OCI-M1 (cell line): Measurements from ENCODE around the gene ITPR3.
A peak's percentile ranks its signal among the peaks of the same experiment; 100 is the strongest.

Experiments
- DNase-seq: peaks from one replicate; lab custom pipeline; 2025; lab: John Stamatoyannopoulos, UW

ITPR3 gene

GRCh38 chr6:33700391-33701050 is 79.4 kb downstream of the ITPR3 start:
- DNase-seq, result peak; percentile 80

DNA sequence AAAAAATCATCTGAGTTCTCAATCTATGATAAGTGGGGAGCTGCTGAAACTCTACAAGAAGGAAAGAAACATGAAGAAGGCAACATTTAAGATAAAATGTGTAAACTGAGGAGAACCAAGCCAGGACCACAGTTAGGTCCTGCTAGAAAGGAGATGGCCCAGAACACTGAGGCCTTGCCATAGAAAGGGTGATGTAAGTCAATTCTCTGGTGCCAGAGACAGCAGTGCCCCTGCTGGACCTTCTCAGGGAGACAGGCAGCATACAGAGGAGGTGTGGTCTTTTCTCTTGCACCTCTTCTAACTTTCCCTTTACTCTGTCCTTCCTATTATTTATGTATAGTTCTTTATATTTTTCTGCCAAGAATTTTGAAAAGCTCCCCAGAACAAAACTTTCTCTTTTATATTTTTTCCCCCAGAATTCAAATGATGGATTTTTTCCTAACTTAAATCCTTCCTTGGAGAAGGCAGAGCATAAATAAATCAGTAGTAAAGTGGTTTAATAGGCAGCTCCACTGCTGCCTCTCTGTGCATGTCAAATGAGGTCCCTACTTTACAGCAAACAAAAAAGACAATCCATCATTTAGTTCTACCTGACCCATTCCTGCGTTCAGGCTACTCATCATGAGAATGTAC is 81.3 kb downstream of the ITPR3 start:
- peak; percentile 82 for DNase-seq

- DNase-seq, result no peak
Measured at GRCh38 chr6:33704215-33705066, 83.3 kb downstream of the ITPR3 start.

- DNase-seq, result no peak
Measured at GRCh38 chr6:33705268-33705885, 84.3 kb downstream of the ITPR3 start.

- no peak for DNase-seq
Measured at GRCh38 chr6:33705955-33706725, 85.0 kb downstream of the ITPR3 start.

DNA sequence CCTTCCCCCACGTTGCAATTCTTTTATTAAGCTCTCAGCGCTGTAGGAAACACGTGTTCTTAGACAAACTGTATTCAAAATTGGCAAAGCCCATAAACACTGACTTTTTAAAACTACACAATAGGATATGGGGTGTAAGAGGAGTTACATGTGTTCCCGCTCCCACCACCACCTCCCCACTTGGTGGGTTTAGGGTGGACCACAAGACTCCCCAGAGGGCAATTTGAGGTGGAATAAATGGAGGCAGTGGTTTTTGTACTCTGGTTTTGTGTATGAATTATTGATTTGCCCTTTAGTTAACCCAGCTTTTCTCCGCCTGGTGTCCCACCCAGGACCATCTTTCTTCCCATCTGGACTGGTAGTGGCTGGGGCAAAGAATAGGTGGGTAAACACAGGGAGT is 86.6 kb downstream of the ITPR3 start:
- DNase-seq, result no peak

- DNase-seq, result no peak
Measured at GRCh38 chr6:33708516-33709204, 87.5 kb downstream of the ITPR3 start.

DNA sequence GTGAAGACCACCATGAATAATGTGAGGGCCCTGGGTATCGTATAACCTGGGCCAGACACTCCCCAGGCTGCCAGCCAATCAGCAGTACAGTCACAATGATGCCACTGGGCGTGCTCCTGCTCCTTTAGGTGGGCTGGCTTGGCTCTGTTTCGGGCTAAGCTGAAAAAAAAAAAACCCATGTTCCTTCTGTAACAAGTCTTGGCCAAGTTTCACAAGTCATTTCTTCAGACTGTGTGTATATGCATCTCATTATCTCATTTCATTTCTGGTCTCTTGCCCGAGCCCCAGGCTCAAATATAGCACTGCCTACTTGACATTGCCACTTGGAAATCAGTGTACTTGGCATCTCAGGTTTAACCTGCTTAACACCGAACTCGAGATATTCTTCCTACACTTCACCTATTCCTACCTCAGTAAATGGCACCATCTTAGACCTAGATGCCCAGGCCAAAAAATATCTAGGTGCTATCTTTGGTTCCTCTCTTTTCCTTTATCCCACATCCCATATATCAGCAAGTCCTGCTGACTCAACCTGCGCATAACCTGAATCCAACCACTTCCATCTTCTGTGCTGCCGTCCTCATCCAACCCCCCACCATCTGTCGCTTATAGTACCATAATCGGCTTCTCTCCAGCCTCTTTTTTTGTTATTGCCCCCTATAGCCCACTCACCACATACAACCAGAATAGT is 88.6 kb downstream of the ITPR3 start:
- DNase-seq, result no peak

DNA sequence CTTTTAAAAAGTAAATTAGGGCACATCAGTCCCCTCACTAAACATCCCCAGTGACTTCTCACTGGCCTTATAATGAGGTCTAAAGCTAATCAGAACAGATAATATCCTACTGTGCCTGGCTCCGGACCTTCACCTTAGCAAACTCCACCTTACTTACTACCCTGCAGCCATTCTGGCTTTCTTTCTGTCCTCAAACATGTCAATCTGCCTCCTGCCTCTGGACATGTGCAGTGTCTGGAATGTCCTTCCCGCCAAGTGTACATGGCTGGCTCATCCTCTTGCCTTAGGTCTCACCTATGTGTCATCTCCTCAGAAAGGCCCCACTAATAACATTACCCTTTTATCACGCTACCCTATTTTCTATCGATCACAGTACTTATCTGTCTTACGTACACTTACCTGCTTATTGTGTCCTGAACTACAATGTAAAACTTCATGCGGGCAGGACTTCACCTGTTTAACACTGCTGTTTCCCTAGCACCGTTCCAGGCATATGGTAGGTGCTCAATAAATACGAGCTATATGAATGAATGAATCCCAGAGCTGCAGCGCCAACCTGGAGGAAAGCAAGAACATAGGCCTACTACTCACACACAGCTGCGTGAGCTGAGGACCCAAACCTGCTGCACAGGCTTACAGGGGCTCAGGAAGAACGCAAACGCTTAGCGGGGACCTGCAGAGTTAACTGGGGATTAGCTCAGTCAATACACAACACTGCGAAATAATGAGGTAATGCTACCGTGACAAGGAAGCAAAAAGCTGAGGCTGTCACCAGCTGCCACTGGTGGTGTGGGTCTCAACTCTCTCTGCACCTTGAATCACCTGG is 89.4 kb downstream of the ITPR3 start:
- DNase-seq, result no peak

DNA sequence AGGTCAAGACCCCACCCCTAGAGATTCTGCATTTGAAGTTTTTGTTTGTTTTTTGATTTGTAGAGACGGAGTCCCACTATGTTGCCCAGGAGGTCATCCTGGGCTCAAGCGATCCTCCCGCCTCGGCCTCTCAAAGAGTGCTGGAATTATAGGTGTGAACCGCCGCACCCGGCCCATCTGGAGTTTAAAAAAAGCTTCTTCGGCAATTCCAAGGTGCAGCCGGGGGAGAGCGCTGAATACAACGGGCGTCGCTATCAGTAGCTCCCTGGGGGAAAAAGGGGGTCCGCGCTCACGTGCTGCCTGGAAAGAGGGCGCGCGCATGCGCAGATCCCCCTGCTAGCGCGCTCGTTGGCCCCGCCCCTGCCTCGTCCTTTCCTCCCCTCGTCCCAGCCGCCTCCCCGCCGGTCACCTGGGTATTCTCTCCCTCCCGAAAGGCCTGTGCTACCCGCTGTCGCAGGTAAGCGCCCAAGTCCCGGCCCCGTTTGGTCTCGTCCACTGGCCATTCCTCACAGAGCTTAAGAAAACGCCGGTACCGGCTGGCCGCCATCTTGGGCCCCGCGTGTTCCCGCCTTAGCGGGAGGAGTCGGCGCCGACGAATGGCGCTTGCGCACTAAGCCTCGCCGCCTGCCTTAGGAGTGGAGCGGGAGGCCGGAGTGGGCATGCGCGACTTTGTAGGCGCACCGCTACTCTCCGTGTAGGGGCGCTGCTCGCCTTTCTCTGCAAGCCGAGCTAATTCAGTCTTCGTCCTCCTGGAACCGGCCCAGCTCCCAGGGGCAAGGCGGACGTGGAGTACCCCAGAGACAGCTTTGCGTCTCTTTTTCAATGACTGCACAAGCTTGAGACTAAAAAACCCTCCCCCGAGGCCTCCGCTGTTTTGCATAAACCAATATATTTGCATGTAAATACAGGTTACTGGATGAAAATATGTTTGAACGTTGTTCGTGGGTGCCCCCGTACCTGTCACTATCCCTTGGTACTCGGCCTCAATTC is 90.3 kb downstream of the ITPR3 start, which contains the start of gene UQCC2:
Gene UQCC2 (minus strand): TSS at position 561 of the 990 bp plus-strand sequence. CDS start 14 bp downstream, at position 547.
- peak; percentile 99 for DNase-seq

DNA sequence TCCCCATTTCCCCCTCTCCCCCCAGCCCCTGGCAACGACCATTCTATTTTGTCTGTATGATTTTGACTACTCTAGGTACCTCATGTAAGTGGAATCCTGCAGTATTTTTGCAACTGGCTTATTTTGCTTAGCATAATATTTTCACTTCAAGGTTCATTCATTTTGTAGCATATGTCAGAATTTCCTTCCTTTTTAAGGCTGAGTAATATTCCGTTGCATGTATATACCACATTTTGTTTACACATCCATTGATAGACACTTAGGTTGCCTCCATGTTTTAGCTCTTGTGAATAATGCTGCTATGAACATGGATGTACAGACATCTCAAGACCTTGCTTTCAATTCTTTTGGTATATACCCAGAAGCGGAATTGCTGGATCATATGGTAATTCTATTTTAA is 91.8 kb downstream of the ITPR3 start:
- no peak for DNase-seq

DNA sequence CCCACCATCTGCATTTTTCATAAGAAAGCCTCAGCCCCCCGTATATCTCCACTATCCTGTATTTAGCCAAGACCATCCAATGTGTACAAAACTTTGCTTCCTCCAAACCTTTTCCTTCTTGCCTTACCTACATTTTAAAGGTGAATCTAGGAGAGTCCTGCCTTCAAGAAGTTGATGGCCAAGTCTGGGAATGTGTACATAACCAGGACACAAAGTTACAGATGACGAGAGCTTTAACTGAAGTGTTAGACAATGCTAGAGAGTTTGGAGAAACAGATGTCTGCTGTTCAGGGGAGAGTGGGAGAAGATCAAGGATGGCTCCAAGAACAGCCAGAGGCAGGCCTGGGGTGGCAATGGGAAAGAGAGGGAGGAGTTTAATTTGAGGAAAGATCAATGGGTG is 92.7 kb downstream of the ITPR3 start:
- DNase-seq, result no peak

- DNase-seq, result no peak
Measured at GRCh38 chr6:33714385-33715040, 93.4 kb downstream of the ITPR3 start.

DNA sequence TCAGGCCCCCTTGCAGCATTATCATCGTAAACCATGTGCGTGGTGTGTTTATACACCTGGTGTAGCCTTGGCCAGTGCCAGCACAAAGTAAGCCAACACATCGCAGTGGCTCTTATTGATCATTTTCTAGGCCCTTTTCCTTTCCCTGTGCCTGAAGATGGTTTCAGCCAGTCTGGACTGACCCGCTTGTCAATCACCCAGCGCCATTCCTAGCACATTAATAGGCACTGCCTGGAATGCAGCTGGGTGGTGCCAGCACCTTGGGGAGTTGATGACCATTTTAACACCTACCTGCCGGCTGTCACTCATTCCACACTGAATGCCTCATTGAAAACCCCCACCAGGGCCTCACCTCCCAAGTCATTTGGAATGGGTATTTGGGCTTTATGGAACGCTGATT is 95.3 kb downstream of the ITPR3 start:
- DNase-seq, result no peak

- DNase-seq, result no peak
Measured at GRCh38 chr6:33716890-33717632, 95.9 kb downstream of the ITPR3 start.

GRCh38 chr6:33717934-33718455 is 96.9 kb downstream of the ITPR3 start:
- no peak for DNase-seq

DNA sequence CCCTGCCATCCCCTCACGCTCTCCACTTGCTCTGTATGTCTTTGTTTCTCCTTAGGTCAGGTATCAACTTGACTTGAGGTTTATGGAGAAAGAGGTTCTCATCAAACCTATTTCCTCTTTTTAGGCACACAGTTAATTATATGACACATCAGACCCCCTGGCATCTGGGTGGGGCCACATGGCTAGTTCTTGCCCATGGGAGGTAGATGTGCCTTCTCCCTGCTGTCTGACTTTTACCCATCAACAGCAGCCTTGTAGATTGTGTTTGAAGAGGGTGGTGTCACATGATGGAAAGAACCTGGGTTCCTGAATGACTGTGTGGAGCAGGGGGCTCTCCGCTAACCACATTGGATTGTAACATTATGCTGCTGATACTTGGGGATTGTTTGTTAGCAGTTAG is 97.6 kb downstream of the ITPR3 start:
- DNase-seq, result no peak
